Keratinocyte (primary cell): Measurements from ENCODE around the gene AGXT2. TPM values are rescaled to one million over a fixed set of nuclear protein-coding genes. Genes with fewer than 3 reads are reported as not detected.

Experiments used
- DNase-seq: peaks from one replicate; pipeline ENCODE4 v3.0.0-alpha.2; 2011; ENCODE audit warnings: low read depth, missing footprints, low spot score
- FAIRE-seq: peaks from 2 replicates; lab custom pipeline; 2011; peaks lifted over from hg19 to GRCh38; lab: Jason Lieb, UNC
- H2AFZ ChIP-seq: 2 replicates; pipeline ENCODE4 v1.6.0; 2012; ENCODE audit warnings: low read length, control low read depth, inconsistent platforms; ENCODE audit not compliant: control insufficient read depth
- H3K27ac ChIP-seq: 2 replicates; pipeline ENCODE4 v1.5.1; 2011; ENCODE audit warnings: low read length; ENCODE audit not compliant: control insufficient read depth, insufficient read depth
- H3K27me3 ChIP-seq: 3 replicates; pipeline ENCODE4 v1.6.0; 2011; ENCODE audit warnings: low read length; ENCODE audit not compliant: control insufficient read depth, insufficient read depth; ENCODE audit errors: extremely low read depth
- H3K36me3 ChIP-seq, 2 experiments: 2 replicates in 1 of 2; 3 replicates in 1 of 2; pipeline ENCODE4 v1.5.1; 2011; ENCODE audit warnings: low read length in 2 of 2, mild to moderate bottlenecking in 1 of 2; ENCODE audit not compliant: control insufficient read depth in 2 of 2, insufficient read depth in 2 of 2; ENCODE audit errors: extremely low read depth in 1 of 2
- H3K4me1 ChIP-seq: 3 replicates; pipeline ENCODE4 v1.5.1; 2011; ENCODE audit warnings: low read length; ENCODE audit not compliant: control insufficient read depth, insufficient read depth; ENCODE audit errors: extremely low read depth
- H3K4me2 ChIP-seq: 3 replicates; pipeline ENCODE4 v1.6.0; 2011; ENCODE audit warnings: low read depth, low read length; ENCODE audit not compliant: control insufficient read depth, insufficient read depth; ENCODE audit errors: extremely low read depth
- H3K4me3 ChIP-seq, 3 experiments: fragments of 200-600 bp in 1 of 3; sonication (generic) in 1 of 3; 2 replicates in 2 of 3; 3 replicates in 1 of 3; pipeline ENCODE4 v1.5.1; 2011 to 2016; ENCODE audit warnings: low read length in 3 of 3, mild to moderate bottlenecking in 3 of 3, control low read depth in 2 of 3, inconsistent platforms in 1 of 3, low read depth in 1 of 3, mixed read lengths in 1 of 3, mixed run types in 1 of 3, moderate library complexity in 1 of 3; ENCODE audit not compliant: control insufficient read depth in 2 of 3, insufficient read depth in 2 of 3; ENCODE audit errors: extremely low read depth in 1 of 3
- H3K79me2 ChIP-seq: 2 replicates; pipeline ENCODE4 v1.6.0; 2012; ENCODE audit warnings: low read length; ENCODE audit not compliant: control insufficient read depth, insufficient read depth
- H3K9ac ChIP-seq: 3 replicates; pipeline ENCODE4 v1.6.0; 2011; ENCODE audit warnings: low read length; ENCODE audit not compliant: control insufficient read depth, insufficient read depth; ENCODE audit errors: extremely low read depth
- H3K9me1 ChIP-seq: 3 replicates; pipeline ENCODE4 v1.6.0; 2011; ENCODE audit warnings: low read length; ENCODE audit not compliant: control insufficient read depth, insufficient read depth; ENCODE audit errors: extremely low read depth
- H3K9me3 ChIP-seq: 2 replicates; pipeline ENCODE4 v1.5.1; 2012; ENCODE audit warnings: low read depth, low read length; ENCODE audit not compliant: control insufficient read depth
- H4K20me1 ChIP-seq: 3 replicates; pipeline ENCODE4 v1.6.0; 2011; ENCODE audit warnings: low read length; ENCODE audit not compliant: control insufficient read depth, insufficient read depth; ENCODE audit errors: extremely low read depth
- EZH2 ChIP-seq: IDR thresholded peaks from one replicate; pipeline ENCODE4 v1.6.1; 2012; ENCODE audit warnings: inconsistent platforms, mild to moderate bottlenecking, low read length, moderate library complexity
- dilution Hi-C: fragments of 300-500 bp; cut with MboI; formaldehyde crosslinking; loops from one replicate; pipeline ENCODE4 v1.7.0; 2020; ENCODE audit warnings: low sequenced_read_pairs; ENCODE audit not compliant: extremely low pct_ligation_motif_present
- polyA minus RNA-seq, 3 experiments: library from RNA; depleted of rRNA, polyadenylated mRNA; stranded (reverse); fragments of >200 nt; gene quantifications; 1 replicate in 1 of 3; 2 replicates in 1 of 3; 3 replicates in 1 of 3; pipeline ENCODE4 v1.2.3, GENCODE V29; 2011
- polyA plus RNA-seq, 5 experiments: library from polyadenylated mRNA; depleted of rRNA in 3 of 5; stranded (reverse) in 3 of 5; stranded (forward) in 1 of 5; unstranded in 1 of 5; fragments of >200 nt; gene quantifications; 1 replicate in 1 of 5; 2 replicates in 3 of 5; 3 replicates in 1 of 5; pipeline versions ENCODE4 v1.2.1 to v1.2.3, GENCODE V29; 2011 to 2012; ENCODE audit warnings: missing spikeins in 2 of 5, low read depth in 1 of 5, low replicate concordance in 1 of 5
- TF ChIP-seq, protein P1 (sequence below), 3 experiments: IDR thresholded peaks in 1 of 3; conservative IDR thresholded peaks in 1 of 3; optimal IDR thresholded peaks in 1 of 3; 2 replicates in 2 of 3; 3 replicates in 1 of 3; pipeline versions ENCODE3 to v1.5.1; 2011; ENCODE audit warnings: low read length in 3 of 3, mild to moderate bottlenecking in 3 of 3, moderate library complexity in 2 of 3, control low read depth in 1 of 3, inconsistent platforms in 1 of 3; ENCODE audit not compliant: insufficient read depth in 2 of 3; ENCODE audit errors: extremely low read depth in 1 of 3

AGXT2 gene, protein sequence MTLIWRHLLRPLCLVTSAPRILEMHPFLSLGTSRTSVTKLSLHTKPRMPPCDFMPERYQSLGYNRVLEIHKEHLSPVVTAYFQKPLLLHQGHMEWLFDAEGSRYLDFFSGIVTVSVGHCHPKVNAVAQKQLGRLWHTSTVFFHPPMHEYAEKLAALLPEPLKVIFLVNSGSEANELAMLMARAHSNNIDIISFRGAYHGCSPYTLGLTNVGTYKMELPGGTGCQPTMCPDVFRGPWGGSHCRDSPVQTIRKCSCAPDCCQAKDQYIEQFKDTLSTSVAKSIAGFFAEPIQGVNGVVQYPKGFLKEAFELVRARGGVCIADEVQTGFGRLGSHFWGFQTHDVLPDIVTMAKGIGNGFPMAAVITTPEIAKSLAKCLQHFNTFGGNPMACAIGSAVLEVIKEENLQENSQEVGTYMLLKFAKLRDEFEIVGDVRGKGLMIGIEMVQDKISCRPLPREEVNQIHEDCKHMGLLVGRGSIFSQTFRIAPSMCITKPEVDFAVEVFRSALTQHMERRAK
- polyA plus RNA-seq (not detected in 3 replicates), polyA minus RNA-seq (not detected in 3 replicates)
- polyA plus RNA-seq (2011; ENCODE audit: low read depth), result not detected
- polyA plus RNA-seq (2011; cell fraction: cytosol; rRNA removed), result not detected in 2 replicates
- polyA plus RNA-seq (2011; cell fraction: nucleus; rRNA removed), result not detected in 2 replicates
- not detected in 2 replicates for polyA plus RNA-seq (2012; ENCODE audit: low replicate concordance)
- not detected for polyA minus RNA-seq (2011; cell fraction: cytosol; rRNA and poly(A)+ RNA removed)
- polyA minus RNA-seq (2011; cell fraction: nucleus; rRNA and poly(A)+ RNA removed), result not detected in 2 replicates

DNA sequence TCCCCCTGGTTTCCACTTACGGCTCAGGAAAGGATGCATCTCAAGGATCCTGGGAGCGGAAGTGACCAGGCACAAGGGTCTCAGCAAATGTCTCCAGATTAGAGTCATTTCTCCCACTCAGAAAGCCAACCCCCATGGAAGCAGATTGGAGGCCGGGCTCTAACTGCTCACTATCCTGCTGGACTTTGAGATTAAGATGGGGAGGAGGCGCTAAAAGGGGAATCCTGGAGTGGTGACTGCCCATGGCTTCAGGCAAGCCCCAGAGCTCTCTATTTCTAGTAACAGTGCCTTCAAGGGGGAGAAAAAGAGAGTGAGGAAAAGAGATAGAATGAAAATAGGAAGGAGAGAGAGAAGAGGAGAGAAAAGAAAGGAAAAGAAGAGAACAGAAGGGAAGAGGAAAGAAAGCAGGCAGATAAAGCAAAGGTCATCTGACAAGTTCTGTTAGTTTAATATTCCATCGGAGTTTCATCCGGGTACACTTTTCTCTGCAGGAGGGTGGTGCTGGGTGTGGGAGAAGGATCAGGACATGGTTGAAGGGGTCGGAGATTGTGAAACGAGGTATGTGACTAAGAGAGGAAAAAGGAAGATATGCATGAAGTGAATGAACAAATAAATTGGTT lies at the start of gene AGXT2:
AGXT2 (minus strand) TSS at position 165 of the 620 bp plus-strand sequence; CDS start at position 108, 57 bp downstream.
- no peak within 1 kb of the TSS for H3K4me2 ChIP-seq
- no peaks in the 10 kb centered on the region for H3K9me1 ChIP-seq
- H3K27me3 ChIP-seq, result no peaks in the 10 kb centered on the region
- H3K9me3 ChIP-seq, result no peaks in the 10 kb centered on the region
- H3K4me3 ChIP-seq, result no peak within 1 kb of the TSS
- no peaks in the 10 kb centered on the region for H4K20me1 ChIP-seq
- FAIRE-seq (no peak), DNase-seq (no peak)
- no peaks in the 10 kb centered on the region for H3K4me1 ChIP-seq
- H3K27ac ChIP-seq, result no peak within 1 kb of the TSS
- H2AFZ ChIP-seq, result no peak within 1 kb of the TSS
- dilution Hi-C loops, result no loop called here
- TF ChIP-seq EZH2, result no peak
- TF ChIP-seq, protein P1, sequence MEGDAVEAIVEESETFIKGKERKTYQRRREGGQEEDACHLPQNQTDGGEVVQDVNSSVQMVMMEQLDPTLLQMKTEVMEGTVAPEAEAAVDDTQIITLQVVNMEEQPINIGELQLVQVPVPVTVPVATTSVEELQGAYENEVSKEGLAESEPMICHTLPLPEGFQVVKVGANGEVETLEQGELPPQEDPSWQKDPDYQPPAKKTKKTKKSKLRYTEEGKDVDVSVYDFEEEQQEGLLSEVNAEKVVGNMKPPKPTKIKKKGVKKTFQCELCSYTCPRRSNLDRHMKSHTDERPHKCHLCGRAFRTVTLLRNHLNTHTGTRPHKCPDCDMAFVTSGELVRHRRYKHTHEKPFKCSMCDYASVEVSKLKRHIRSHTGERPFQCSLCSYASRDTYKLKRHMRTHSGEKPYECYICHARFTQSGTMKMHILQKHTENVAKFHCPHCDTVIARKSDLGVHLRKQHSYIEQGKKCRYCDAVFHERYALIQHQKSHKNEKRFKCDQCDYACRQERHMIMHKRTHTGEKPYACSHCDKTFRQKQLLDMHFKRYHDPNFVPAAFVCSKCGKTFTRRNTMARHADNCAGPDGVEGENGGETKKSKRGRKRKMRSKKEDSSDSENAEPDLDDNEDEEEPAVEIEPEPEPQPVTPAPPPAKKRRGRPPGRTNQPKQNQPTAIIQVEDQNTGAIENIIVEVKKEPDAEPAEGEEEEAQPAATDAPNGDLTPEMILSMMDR (optimal IDR thresholded peaks at IDR 0.05 in 1 of 3, IDR thresholded peaks at IDR 0.05 in 1 of 3, conservative IDR thresholded peaks at IDR 0.05 in 1 of 3; ENCODE audit: extremely low read depth in 1 of 3, insufficient read depth in 2 of 3, low read length in 3 of 3), result no peak
- H3K79me2 ChIP-seq, result no peaks in the 10 kb centered on the region
- no peaks in the 10 kb centered on the region for H3K36me3 ChIP-seq
- H3K9ac ChIP-seq, result no peak within 1 kb of the TSS

DNA sequence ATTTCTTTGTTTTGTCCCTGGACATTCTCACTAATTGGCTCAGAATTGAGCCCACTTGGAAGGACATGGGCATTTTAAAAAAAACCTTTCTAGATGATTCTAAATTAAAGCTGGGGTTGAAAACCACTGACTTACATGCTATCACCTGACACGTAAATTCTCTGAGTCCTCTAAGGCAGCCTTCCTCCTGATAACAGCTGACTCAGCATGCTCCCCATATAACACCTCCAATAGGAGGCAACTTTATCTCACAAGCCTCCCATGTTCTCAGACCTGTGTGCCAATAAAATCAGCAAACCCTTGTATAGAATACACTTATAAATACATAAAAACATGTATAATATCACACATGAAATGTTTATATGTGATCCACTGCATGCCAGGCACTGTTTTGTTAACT lies 49.2 kb upstream of the AGXT2 start:
- Histone ChIP-seq H2AFZ (no peak overlapping the region), H3K4me2 (no peak overlapping the region), H3K4me1 (no peaks in the 10 kb centered on the region), H3K36me3 (no peaks in the 10 kb centered on the region), H3K9ac (no peak overlapping the region), H3K9me3 (no peaks in the 10 kb centered on the region), H3K27ac (no peak overlapping the region), H3K79me2 (no peaks in the 10 kb centered on the region), H3K27me3 (no peaks in the 10 kb centered on the region), H3K9me1 (no peaks in the 10 kb centered on the region), H4K20me1 (no peaks in the 10 kb centered on the region), H3K4me3 (no peak overlapping the region)
- FAIRE-seq (no peak), DNase-seq (no peak)
- TF ChIP-seq EZH2, result no peak
- TF ChIP-seq, protein P1 (optimal IDR thresholded peaks at IDR 0.05 in 1 of 3, IDR thresholded peaks at IDR 0.05 in 1 of 3, conservative IDR thresholded peaks at IDR 0.05 in 1 of 3; ENCODE audit: extremely low read depth in 1 of 3, insufficient read depth in 2 of 3, low read length in 3 of 3), result no peak
- dilution Hi-C loops, result no loop called here
